OCI-LY1 (cell line): ENCODE results near the gene ZNF536.

Source experiments
- H2AFZ ChIP-seq: fragments of 200-600 bp; sonication (generic), shearing (Covaris generic); 2 replicates; pipeline ENCODE4 v1.6.0; 2014; ENCODE audit warnings: antibody characterized with exemption, mild to moderate bottlenecking, low read length
- H3F3A ChIP-seq: fragments of 200-600 bp; sonication (generic), shearing (Covaris generic); 2 replicates; pipeline ENCODE4 v1.6.0; 2014; ENCODE audit warnings: mild to moderate bottlenecking, antibody characterized with exemption, low read length, moderate library complexity; ENCODE audit not compliant: insufficient read depth
- H3K27ac ChIP-seq: fragments of 200-600 bp; sonication (generic); 2 replicates; pipeline ENCODE4 v1.5.1; 2014; ENCODE audit warnings: low read length, mixed run types, mild to moderate bottlenecking, low read depth; ENCODE audit not compliant: poor library complexity, severe bottlenecking
- H3K27me3 ChIP-seq: fragments of 200-600 bp; sonication (generic); 2 replicates; pipeline ENCODE4 v1.6.0; 2014; ENCODE audit warnings: antibody characterized with exemption, mild to moderate bottlenecking, low read length, moderate library complexity; ENCODE audit not compliant: insufficient read depth
- H3K36me3 ChIP-seq: fragments of 200-600 bp; sonication (generic); 2 replicates; pipeline ENCODE4 v1.6.1; 2014; ENCODE audit warnings: mild to moderate bottlenecking, antibody characterized with exemption, low read length, moderate library complexity, mixed read lengths; ENCODE audit not compliant: insufficient read depth
- H3K4me1 ChIP-seq: fragments of 200-600 bp; sonication (generic); 2 replicates; pipeline ENCODE4 v1.5.1; 2014; ENCODE audit warnings: mild to moderate bottlenecking, low read length, moderate library complexity; ENCODE audit not compliant: insufficient read depth, severe bottlenecking
- H3K4me2 ChIP-seq: fragments of 200-600 bp; sonication (generic), shearing (Covaris generic); 2 replicates; pipeline ENCODE4 v1.6.1; 2014; ENCODE audit warnings: low read length
- H3K4me3 ChIP-seq: fragments of 200-600 bp; sonication (generic); 2 replicates; pipeline ENCODE4 v1.5.1; 2014; ENCODE audit warnings: low read length, low read depth, mild to moderate bottlenecking, mixed read lengths; ENCODE audit not compliant: poor library complexity, severe bottlenecking
- H3K79me2 ChIP-seq: fragments of 200-600 bp; shearing (Covaris generic); 2 replicates; pipeline ENCODE4 v1.6.1; 2016; ENCODE audit warnings: mixed run types, low read length, mixed read lengths; ENCODE audit not compliant: insufficient read depth
- H3K9ac ChIP-seq: fragments of 200-600 bp; sonication (generic), shearing (Covaris generic); 2 replicates; pipeline ENCODE4 v1.6.1; 2014; ENCODE audit warnings: mild to moderate bottlenecking, low read length, mixed read lengths
- H3K9me2 ChIP-seq: fragments of 200-600 bp; sonication (generic), shearing (Covaris generic); 2 replicates; pipeline ENCODE4 v1.6.1; 2014; ENCODE audit warnings: low read depth, mild to moderate bottlenecking, low read length, mixed read lengths
- H3K9me3 ChIP-seq: fragments of 200-600 bp; shearing (Covaris generic); 2 replicates; pipeline ENCODE4 v1.6.1; 2014; ENCODE audit warnings: low read length, mixed read lengths
- H4K20me1 ChIP-seq: fragments of 200-600 bp; sonication (generic), shearing (Covaris generic); 2 replicates; pipeline ENCODE4 v1.6.0; 2016; ENCODE audit warnings: mild to moderate bottlenecking, low read length; ENCODE audit not compliant: insufficient read depth
- EZH2 ChIP-seq: fragments of 200-600 bp; sonication (generic), shearing (Covaris generic); IDR thresholded peaks from 2 replicates; pipeline ENCODE4 v1.8.0; 2017; ENCODE audit warnings: borderline replicate concordance, mixed run types, mild to moderate bottlenecking, antibody characterized with exemption, low read length, moderate library complexity, mixed read lengths
- TF ChIP-seq, protein P1 (sequence below): fragments of 200-600 bp; sonication (generic), shearing (Covaris generic); IDR thresholded peaks from 2 replicates; pipeline ENCODE4 v1.5.1; 2017; ENCODE audit warnings: mild to moderate bottlenecking, antibody characterized with exemption, low read length, moderate library complexity, mixed read lengths

Gene ZNF536

DNA sequence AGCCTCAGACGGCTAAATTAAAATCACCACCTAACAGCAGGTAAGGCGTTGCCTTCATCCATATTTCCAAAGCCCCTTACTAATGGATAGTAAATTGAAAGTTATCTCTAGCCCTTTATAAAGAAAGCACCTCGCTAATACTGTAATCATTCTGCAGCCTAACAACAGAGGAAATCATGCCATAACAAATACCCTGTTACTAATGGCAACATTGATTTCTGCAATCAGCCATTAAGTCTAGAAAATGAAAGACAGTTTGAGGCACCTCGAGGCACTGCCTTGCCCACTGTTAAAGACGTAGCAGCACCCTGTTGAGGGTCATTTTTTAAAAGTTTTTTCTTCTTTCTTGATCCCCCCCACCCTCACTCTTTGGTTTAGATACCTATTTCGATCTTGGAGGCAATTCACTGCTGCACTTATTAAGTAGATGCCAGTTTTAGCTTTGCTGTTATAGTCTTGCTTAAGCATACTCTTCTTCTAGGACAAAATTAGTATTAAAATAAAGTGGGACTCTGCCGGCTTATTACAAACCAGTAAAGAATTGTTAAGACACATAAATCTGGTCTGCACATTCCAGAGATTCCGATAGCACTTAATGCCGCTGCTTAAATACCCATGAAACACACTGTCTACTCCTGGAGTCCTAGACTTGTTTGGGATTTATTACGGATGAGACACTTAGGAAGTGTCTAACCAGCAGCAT is 74.8 kb downstream of the ZNF536 start:
- Histone ChIP-seq H3F3A (no peaks in the 10 kb centered on the region), H3K9ac (no peak overlapping the region), H3K4me2 (no peak overlapping the region), H3K9me2 (no peaks in the 10 kb centered on the region), H3K4me3 (no peak overlapping the region), H4K20me1 (no peaks in the 10 kb centered on the region), H3K79me2 (no peaks in the 10 kb centered on the region), H3K9me3 (no peaks in the 10 kb centered on the region), H3K36me3 (no peaks in the 10 kb centered on the region), H3K27me3 (no peaks in the 10 kb centered on the region), H3K27ac (no peak overlapping the region), H3K4me1 (no peaks in the 10 kb centered on the region), H2AFZ (no peak overlapping the region)
- TF ChIP-seq, protein P1, sequence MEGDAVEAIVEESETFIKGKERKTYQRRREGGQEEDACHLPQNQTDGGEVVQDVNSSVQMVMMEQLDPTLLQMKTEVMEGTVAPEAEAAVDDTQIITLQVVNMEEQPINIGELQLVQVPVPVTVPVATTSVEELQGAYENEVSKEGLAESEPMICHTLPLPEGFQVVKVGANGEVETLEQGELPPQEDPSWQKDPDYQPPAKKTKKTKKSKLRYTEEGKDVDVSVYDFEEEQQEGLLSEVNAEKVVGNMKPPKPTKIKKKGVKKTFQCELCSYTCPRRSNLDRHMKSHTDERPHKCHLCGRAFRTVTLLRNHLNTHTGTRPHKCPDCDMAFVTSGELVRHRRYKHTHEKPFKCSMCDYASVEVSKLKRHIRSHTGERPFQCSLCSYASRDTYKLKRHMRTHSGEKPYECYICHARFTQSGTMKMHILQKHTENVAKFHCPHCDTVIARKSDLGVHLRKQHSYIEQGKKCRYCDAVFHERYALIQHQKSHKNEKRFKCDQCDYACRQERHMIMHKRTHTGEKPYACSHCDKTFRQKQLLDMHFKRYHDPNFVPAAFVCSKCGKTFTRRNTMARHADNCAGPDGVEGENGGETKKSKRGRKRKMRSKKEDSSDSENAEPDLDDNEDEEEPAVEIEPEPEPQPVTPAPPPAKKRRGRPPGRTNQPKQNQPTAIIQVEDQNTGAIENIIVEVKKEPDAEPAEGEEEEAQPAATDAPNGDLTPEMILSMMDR: no peak
- TF ChIP-seq EZH2: no peak

DNA sequence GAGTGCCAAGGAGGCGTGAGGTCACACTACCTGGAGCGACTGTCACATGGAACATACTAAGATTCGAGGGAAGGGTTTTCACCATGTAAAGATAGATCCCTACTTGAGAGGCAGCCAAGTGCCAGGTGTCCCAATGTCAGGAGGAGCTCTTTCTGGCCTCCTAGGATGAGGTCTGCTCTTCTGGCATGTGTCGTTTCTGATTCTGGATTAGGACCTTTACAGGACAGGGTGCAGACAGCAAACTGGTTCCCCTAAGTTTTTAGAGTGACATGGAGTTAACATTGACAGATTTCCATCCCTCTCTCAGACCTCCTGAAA is 75.3 kb downstream of the ZNF536 start:
- Histone ChIP-seq H3K9ac (no peak overlapping the region), H3F3A (no peaks in the 10 kb centered on the region), H3K4me3 (no peak overlapping the region), H3K9me3 (no peaks in the 10 kb centered on the region), H3K27me3 (no peaks in the 10 kb centered on the region), H2AFZ (no peak overlapping the region), H4K20me1 (no peaks in the 10 kb centered on the region), H3K36me3 (no peaks in the 10 kb centered on the region), H3K27ac (no peak overlapping the region), H3K4me2 (no peak overlapping the region), H3K4me1 (no peaks in the 10 kb centered on the region), H3K79me2 (no peaks in the 10 kb centered on the region), H3K9me2 (no peaks in the 10 kb centered on the region)
- TF ChIP-seq EZH2: no peak
- TF ChIP-seq, protein P1: no peak

DNA sequence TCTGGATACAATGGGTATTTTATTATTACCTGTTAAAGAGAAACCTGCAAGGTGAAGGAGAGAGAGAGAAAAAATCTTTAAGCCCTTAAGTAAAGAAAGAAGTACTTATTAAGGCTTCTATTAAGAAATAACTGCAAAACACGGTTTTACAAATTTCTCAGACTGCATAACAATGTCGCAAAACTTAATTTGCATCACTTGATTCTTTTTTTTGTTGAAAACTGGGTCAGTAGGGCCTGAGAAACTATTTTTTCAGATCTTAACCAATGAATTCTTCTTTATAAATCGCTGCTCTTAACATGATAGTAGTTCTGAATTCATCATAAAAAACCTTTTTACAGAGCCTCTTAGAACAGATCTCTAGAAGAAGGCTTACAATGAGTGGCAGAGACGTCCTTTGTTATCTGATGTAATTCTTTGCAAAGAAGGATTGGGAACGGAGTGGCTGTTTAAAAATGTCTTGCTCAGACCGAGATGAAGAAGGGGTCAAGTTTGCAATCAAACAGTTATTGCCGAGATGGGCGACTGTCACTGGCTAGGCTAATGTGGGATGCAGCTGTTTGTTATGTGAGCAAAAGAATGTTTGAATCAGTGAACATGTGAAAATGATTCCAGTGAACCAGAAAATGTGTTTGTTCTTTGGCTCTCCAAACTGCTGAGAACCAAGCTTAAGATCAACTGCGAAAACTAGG is 76.3 kb downstream of the ZNF536 start:
- Histone ChIP-seq H2AFZ (no peak overlapping the region), H3F3A (no peaks in the 10 kb centered on the region), H3K4me1 (no peaks in the 10 kb centered on the region), H3K27ac (no peak overlapping the region), H3K79me2 (no peaks in the 10 kb centered on the region), H3K36me3 (no peaks in the 10 kb centered on the region), H4K20me1 (no peaks in the 10 kb centered on the region), H3K9ac (no peak overlapping the region), H3K4me2 (no peak overlapping the region), H3K27me3 (no peaks in the 10 kb centered on the region), H3K9me3 (no peaks in the 10 kb centered on the region), H3K4me3 (no peak overlapping the region), H3K9me2 (no peaks in the 10 kb centered on the region)
- no peak for TF ChIP-seq EZH2
- TF ChIP-seq, protein P1: no peak
